AG04449 (cell line): ENCODE results near the gene NRAS.

Experiments
- CTCF ChIA-PET: fragments of 350-600 bp; formaldehyde crosslinking; extraction: SDS; loops from one replicate; lab custom pipeline; 2021; ENCODE audit warnings: antibody characterized with exemption; lab: Yijun Ruan, JAX
- POLR2A ChIA-PET: fragments of 400-600, 350-600 bp; formaldehyde crosslinking; extraction: SDS; loops from one replicate; lab custom pipeline; 2020; ENCODE audit warnings: antibody characterized with exemption, inconsistent platforms; lab: Yijun Ruan, JAX
- DNase-seq: peaks from one replicate; pipeline ENCODE4 v3.0.0-alpha.2; 2010; ENCODE audit warnings: low read depth, low spot score
- H3K4me3 ChIP-seq: 2 replicates; pipeline ENCODE4 v1.5.1; 2011; ENCODE audit warnings: low read depth, mild to moderate bottlenecking, control low read depth, low read length
- TF ChIP-seq, protein P1 (sequence below): IDR thresholded peaks from one replicate; pipeline ENCODE4 v1.5.1; 2011; ENCODE audit warnings: mild to moderate bottlenecking, moderate library complexity, low read length, control low read depth, inconsistent platforms; ENCODE audit not compliant: insufficient read depth; ENCODE audit errors: missing control alignments

NRAS gene

DNA sequence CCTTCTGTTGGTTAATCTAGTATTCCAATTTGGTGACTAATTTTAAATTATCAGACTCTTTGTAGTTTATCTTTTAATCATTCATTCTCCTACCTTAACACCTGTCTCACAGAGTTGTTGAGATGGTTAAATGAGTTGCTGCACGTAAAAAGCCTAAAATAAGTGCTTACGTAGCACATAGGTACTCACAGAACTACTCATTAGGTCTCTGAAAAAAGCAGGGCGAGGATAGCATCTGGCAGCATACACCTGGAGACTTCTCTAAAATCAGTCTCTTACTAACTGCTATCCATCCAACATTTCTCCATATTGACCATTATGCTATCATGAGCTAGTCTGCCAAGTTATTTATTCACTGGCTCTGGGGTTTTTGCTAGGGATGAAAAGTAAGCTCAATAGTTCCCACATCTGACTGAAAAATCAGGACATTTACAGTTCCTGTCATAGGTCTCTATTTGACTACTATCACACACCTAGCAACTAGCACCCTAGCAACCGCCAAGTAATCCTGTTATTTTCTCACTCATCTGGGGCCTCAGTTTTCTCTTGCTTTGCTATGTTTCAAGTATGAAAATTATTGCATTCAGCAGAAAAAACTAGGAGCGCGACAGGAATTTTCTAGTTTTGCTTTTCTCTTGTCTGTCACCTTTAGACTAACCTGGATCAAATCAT lies 30.0 kb upstream of the NRAS start:
- POLR2A ChIA-PET = no interaction called here
- H3K4me3 ChIP-seq = no peak overlapping the region
- CTCF ChIA-PET = no interaction called here
- DNase-seq = no peak
- TF ChIP-seq, protein P1, sequence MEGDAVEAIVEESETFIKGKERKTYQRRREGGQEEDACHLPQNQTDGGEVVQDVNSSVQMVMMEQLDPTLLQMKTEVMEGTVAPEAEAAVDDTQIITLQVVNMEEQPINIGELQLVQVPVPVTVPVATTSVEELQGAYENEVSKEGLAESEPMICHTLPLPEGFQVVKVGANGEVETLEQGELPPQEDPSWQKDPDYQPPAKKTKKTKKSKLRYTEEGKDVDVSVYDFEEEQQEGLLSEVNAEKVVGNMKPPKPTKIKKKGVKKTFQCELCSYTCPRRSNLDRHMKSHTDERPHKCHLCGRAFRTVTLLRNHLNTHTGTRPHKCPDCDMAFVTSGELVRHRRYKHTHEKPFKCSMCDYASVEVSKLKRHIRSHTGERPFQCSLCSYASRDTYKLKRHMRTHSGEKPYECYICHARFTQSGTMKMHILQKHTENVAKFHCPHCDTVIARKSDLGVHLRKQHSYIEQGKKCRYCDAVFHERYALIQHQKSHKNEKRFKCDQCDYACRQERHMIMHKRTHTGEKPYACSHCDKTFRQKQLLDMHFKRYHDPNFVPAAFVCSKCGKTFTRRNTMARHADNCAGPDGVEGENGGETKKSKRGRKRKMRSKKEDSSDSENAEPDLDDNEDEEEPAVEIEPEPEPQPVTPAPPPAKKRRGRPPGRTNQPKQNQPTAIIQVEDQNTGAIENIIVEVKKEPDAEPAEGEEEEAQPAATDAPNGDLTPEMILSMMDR = no peak

DNA sequence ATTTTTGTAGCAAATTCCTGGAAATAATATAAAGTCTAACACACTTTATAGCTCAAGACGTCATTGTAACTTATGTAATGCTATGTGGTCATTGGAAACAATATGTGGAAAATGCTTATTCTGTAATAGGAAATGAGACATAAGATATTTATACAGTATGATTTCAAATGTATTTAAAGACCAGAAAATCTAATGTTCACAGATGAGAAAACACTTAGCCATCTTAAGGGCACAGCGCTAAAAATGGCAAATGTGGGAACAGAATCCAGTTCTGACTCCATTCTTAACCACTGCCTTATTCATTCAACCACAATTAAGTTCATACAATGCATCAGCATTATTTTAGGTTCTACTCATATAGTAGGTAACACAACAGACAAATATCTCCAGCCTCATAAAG lies 28.7 kb upstream of the NRAS start:
- no peak for DNase-seq
- H3K4me3 ChIP-seq = no peak overlapping the region
- ChIA-PET CTCF (interaction anchor here (1.2 kb wide), 1 partner anchor 11 kb away, joined by 4 read pairs; no protein-coding TSS in a partner anchor), POLR2A (no interaction called here)
- TF ChIP-seq, protein P1 = no peak

DNA sequence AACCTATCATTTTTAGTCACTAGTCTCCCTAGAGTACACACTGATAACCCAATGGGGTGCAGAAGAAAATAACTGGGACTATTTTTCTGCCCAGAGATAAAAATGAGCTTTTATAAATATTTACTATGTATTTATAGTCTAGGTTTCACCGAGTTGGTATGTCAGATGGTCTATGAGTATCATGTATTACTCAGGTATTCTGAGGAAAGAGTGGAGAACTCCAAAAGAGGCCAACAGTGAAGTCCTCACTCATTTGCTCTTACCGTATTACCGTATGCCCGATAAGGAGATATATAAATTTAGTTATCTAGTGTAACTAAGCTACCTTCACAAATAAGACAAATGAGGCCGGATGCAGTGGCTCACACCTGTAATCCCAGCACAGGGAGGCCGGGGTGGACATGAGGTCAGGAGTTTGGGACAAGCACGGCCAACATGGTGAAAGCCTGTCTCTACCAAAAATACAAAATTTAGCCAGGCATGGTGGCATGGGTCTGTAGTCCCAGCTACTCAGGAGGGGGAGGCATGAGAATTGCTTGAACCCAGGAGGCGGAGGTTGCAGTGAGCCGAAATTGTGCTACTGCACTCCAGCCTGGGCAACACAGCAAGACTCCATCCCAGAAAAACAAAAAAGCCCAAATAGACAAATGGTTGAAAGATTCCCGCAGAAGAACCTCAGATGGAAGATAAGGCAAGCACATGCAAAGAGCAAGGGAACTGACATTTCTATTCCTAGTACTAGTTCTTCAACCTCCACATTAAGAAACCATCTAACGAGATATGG lies 25.6 kb upstream of the NRAS start:
- no peak overlapping the region for H3K4me3 ChIP-seq
- DNase-seq = no peak
- TF ChIP-seq, protein P1 = no peak
- POLR2A ChIA-PET = no interaction called here
- CTCF ChIA-PET = interaction anchor here (0.7 to 0.9 kb wide), 2 partner anchors 22 to 395 kb away, joined by 3 read pairs; no protein-coding TSS in a partner anchor

DNA sequence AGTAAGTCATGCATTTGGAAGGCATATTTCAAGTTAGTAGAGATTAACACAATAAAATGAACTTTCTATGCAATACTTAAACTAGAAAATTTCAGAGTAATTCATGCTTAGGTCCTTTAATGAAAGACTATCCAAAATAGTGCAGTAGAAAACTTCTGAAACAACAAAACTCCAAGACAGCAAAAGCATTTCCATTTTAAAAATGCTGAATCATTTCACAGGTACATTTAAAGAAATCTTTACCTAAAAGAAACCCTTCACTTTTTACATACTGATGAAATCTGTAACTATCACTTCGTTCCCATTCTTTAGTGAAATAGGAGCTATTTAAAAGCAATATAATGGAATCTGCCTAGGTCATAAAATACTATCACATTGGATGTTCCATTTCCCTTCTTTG lies 23.8 kb upstream of the NRAS start:
- no peak for DNase-seq
- POLR2A ChIA-PET = no interaction called here
- CTCF ChIA-PET = no interaction called here
- no peak overlapping the region for H3K4me3 ChIP-seq
- TF ChIP-seq, protein P1 = no peak

DNA sequence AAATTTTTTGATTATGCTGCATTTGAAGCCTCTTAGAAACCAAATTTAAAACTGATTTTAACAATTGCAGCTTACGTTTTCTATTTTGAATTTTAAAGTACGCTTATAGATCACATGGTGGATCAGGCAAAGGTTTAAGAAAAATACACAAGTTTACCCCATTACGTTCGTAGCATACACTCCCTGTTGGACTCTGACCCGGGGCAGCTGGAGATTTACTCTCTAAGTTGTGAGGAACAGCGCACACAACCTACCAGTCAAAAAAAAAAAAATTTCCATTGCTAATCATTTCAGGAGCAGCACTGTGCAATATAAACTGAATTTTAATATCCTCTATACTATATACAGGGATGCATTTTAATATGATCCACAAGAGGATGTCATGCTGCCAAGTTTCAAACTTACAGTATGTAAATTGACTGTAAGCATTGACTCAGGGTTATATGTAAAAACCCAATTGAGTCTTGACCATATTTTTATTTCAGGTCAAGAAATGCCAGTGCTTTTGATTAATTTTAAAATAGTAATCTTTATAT lies 20.8 kb upstream of the NRAS start:
- ChIA-PET CTCF (interaction anchor here (1.3 kb wide), 1 partner anchor 11 kb away, joined by 4 read pairs; no protein-coding TSS in a partner anchor), POLR2A (no interaction called here)
- no peak overlapping the region for H3K4me3 ChIP-seq
- TF ChIP-seq, protein P1 = no peak
- DNase-seq = no peak

DNA sequence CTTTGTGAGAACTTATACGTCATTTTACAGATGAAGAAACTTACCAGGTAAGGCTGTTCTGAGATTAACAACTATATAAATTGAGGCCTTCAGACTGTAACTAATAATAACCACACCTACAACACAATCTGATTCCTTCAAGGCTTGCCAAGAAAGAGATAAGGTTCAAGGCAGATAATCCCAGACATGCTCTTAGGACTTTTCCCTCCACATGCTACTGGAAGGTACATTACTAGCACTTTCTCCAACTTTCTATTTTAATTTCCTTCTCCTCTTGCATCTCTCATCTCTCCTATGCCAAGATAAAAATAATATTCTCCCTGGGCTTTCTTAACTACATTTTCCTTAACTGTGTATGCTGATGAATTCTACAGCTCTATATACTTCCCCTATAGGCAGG lies 18.9 kb upstream of the NRAS start:
- TF ChIP-seq, protein P1 = no peak
- ChIA-PET POLR2A (no interaction called here), CTCF (no interaction called here)
- no peak overlapping the region for H3K4me3 ChIP-seq
- DNase-seq = no peak
